ENCODE measurements around the gene IGF2.

- TF ChIP-seq, protein P1, sequence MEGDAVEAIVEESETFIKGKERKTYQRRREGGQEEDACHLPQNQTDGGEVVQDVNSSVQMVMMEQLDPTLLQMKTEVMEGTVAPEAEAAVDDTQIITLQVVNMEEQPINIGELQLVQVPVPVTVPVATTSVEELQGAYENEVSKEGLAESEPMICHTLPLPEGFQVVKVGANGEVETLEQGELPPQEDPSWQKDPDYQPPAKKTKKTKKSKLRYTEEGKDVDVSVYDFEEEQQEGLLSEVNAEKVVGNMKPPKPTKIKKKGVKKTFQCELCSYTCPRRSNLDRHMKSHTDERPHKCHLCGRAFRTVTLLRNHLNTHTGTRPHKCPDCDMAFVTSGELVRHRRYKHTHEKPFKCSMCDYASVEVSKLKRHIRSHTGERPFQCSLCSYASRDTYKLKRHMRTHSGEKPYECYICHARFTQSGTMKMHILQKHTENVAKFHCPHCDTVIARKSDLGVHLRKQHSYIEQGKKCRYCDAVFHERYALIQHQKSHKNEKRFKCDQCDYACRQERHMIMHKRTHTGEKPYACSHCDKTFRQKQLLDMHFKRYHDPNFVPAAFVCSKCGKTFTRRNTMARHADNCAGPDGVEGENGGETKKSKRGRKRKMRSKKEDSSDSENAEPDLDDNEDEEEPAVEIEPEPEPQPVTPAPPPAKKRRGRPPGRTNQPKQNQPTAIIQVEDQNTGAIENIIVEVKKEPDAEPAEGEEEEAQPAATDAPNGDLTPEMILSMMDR (IDR thresholded peaks at IDR 0.05; ENCODE audit: low read depth, low read length) = no peak
- TF ChIP-seq POLR2A (IDR thresholded peaks at IDR 0.05; ENCODE audit: extremely low read depth, insufficient read length) (no peak), MYC (IDR thresholded peaks at IDR 0.05; ENCODE audit: low read depth, low read length) (no peak)
- TF ChIP-seq, protein P2, sequence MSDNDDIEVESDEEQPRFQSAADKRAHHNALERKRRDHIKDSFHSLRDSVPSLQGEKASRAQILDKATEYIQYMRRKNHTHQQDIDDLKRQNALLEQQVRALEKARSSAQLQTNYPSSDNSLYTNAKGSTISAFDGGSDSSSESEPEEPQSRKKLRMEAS (IDR thresholded peaks at IDR 0.05; ENCODE audit: low read depth, low read length) = no peak
Measured at GRCh38 chr11:2129308-2129698, 9.9 kb downstream of the IGF2 start.
